Measurements from ENCODE around the gene CCNB1IP1. TPM values are rescaled to one million over a fixed set of nuclear protein-coding genes. Genes with fewer than 3 reads are reported as not detected.

The CCNB1IP1 gene
- total and polyA plus RNA-seq, 2 of the 4 experiments (the other 2 are of a cell fraction): 27.5 to 34.6 TPM

DNA sequence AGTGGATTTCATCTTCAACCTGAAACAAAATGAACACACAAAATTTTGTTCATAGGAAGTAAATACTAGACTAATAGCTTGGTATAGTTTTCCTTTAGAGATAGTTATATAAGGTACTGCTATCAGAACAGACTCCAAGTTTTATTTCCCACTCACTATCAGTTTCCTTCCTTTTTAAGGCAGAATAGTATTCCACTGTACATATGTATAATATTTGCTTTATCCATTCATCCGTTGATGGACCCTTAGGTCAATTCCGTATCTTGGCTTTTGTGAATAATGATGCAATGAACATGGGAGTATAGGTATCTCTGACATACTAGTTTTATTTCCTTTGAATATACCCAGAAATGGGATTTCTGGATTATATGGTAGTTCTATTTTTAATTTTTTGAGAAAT, 3.7 kb downstream of the CCNB1IP1 start:
- TF ChIP-seq FOS (IDR thresholded peaks at IDR 0.05; ENCODE audit: low read depth, low read length) (no peak), ELK1 (IDR thresholded peaks at IDR 0.05; ENCODE audit: borderline replicate concordance, low read depth, low read length) (no peak), CHD1 (IDR thresholded peaks at IDR 0.05; ENCODE audit: low read depth, low read length) (no peak), RCOR1 (IDR thresholded peaks at IDR 0.05; ENCODE audit: insufficient replicate concordance, low read length) (no peak), NFE2L2 (IDR thresholded peaks at IDR 0.05; ENCODE audit: low read depth, low read length) (no peak)
- TF ChIP-seq, protein P1, sequence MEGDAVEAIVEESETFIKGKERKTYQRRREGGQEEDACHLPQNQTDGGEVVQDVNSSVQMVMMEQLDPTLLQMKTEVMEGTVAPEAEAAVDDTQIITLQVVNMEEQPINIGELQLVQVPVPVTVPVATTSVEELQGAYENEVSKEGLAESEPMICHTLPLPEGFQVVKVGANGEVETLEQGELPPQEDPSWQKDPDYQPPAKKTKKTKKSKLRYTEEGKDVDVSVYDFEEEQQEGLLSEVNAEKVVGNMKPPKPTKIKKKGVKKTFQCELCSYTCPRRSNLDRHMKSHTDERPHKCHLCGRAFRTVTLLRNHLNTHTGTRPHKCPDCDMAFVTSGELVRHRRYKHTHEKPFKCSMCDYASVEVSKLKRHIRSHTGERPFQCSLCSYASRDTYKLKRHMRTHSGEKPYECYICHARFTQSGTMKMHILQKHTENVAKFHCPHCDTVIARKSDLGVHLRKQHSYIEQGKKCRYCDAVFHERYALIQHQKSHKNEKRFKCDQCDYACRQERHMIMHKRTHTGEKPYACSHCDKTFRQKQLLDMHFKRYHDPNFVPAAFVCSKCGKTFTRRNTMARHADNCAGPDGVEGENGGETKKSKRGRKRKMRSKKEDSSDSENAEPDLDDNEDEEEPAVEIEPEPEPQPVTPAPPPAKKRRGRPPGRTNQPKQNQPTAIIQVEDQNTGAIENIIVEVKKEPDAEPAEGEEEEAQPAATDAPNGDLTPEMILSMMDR (conservative IDR thresholded peaks at IDR 0.05; ENCODE audit: low read depth, low read length): no peak
- Histone ChIP-seq H3K36me3 (ENCODE audit: control insufficient read depth, insufficient read depth, low read length) (peaks cover 7% of the 10 kb centered on the region), H3K27me3 (ENCODE audit: control insufficient read depth, insufficient read depth, low read length) (no peaks in the 10 kb centered on the region), H4K20me1 (ENCODE audit: insufficient read depth, low read length) (no peaks in the 10 kb centered on the region), H2BK120ac (ENCODE audit: low read depth, low read length) (no peak overlapping the region), H3K4me3 (ENCODE audit: insufficient read depth, low read depth, low read length) (no peak overlapping the region), H2BK15ac (ENCODE audit: low read depth, low read length) (no peak overlapping the region), H3K4ac (ENCODE audit: low read depth, low read length) (no peak overlapping the region), H3K9ac (ENCODE audit: low read depth, low read length) (no peak overlapping the region), H3K4me2 (ENCODE audit: low read depth, low read length) (no peak overlapping the region), H2AK5ac (ENCODE audit: low read depth, low read length) (no peak overlapping the region), H3K56ac (ENCODE audit: extremely low read depth, insufficient read depth, low read length) (no peak overlapping the region), H2BK5ac (ENCODE audit: low read depth, low read length, poor library complexity, severe bottlenecking) (no peak overlapping the region), H3K9me1 (ENCODE audit: insufficient read depth, low read length) (no peaks in the 10 kb centered on the region), H2AFZ (replicated peaks; ENCODE audit: low read length, poor library complexity) (no peak overlapping the region), H4K8ac (ENCODE audit: low read depth in 2 of 2, low read length in 2 of 2) (no peak overlapping the region), H3K14ac (replicated peaks; ENCODE audit: low read depth, low read length) (no peak overlapping the region), H3K4me1 (ENCODE audit: control insufficient read depth, insufficient read depth, low read length) (no peaks in the 10 kb centered on the region), H4K91ac (ENCODE audit: insufficient read depth, low read depth, low read length) (no peak overlapping the region), H2BK20ac (ENCODE audit: low read depth, low read length) (no peak overlapping the region), H3K27ac (ENCODE audit: insufficient read depth, low read length) (no peak overlapping the region), H3K79me1 (ENCODE audit: low read depth in 1 of 2, low read length in 2 of 2) (peaks cover 8 to 18% of the 10 kb centered on the region in 2 experiments; a peak in 3 of 4 replicates), H3K23ac (ENCODE audit: low read depth, low read length) (no peak overlapping the region), H3K18ac (ENCODE audit: low read depth, low read length) (no peak overlapping the region), H4K5ac (ENCODE audit: low read depth, low read length) (no peak overlapping the region), H3K9me3 (ENCODE audit: control insufficient read depth, insufficient read depth, low read length) (no peaks in the 10 kb centered on the region), H2AK9ac (replicated peaks; ENCODE audit: low read depth, low read length, poor library complexity) (no peak overlapping the region)
- in situ Hi-C loops (cut with MboI; ENCODE audit: low sequenced_read_pairs) (loop anchor here (10.0 to 25.0 kb wide), 3 partner anchors 355 to 758 kb away; partner anchors contain the start of genes ANG, METTL17, RNASE4 and SLC39A2), intact Hi-C loops (cut with micrococcal nuclease) (no loop called here), dilution Hi-C loops (cut with HindIII; ENCODE audit: low sequenced_read_pairs, unreplicated experiment) (no loop called here)
- WGBS, 2 experiments (ENCODE audit: extremely low coverage in 2 of 2, insufficient read length in 1 of 2): no CpG with 5 or more reads among the region's 2 CpGs
- ATAC-seq (ENCODE audit: low read depth): no peak
- no TSS peak for BruUV-seq (replicated peaks)
- ChIA-PET POLR2A (ENCODE audit: unreplicated experiment) (no interaction called here), CTCF (interaction anchor here (1.1 kb wide), 1 partner anchor 13 kb away, joined by 3 read pairs; no protein-coding TSS in a partner anchor)
- no peak for DNase-seq

Data from IMR-90 (cell line).